HEK293 (cell line): ENCODE data around the gene DPH2.

Experiments
- CTCF ChIA-PET: fragments of 350-600 bp; formaldehyde crosslinking; extraction: SDS; loops from one replicate; lab custom pipeline; 2021; ENCODE audit warnings: antibody characterized with exemption; lab: Yijun Ruan, JAX
- POLR2A ChIA-PET: fragments of 300-600 bp; formaldehyde crosslinking; extraction: SDS; loops from one replicate; lab custom pipeline; 2020; ENCODE audit warnings: antibody characterized with exemption, inconsistent platforms; lab: Yijun Ruan, JAX
- H3K27ac ChIP-seq: fragments of 200-500 bp; sonication (Bioruptor generic); 2 replicates; pipeline ENCODE4 v1.5.1; 2014; ENCODE audit warnings: low read depth, low read length, control low read depth, inconsistent platforms; ENCODE audit errors: extremely low read depth
- H3K36me3 ChIP-seq, 2 experiments: fragments of 200-500 bp in 1 of 2; sonication (Bioruptor generic) in 1 of 2; 1 replicate in 1 of 2; 2 replicates in 1 of 2; pipeline ENCODE4 v1.5.1; 2014 to 2017; ENCODE audit warnings: inconsistent platforms in 2 of 2, low read length in 2 of 2; ENCODE audit not compliant: control insufficient read depth in 2 of 2, insufficient read depth in 1 of 2
- H3K4me1 ChIP-seq: fragments of 200-500 bp; sonication (Bioruptor generic); 2 replicates; pipeline ENCODE4 v1.5.1; 2014; ENCODE audit warnings: mild to moderate bottlenecking, low read length, inconsistent platforms; ENCODE audit not compliant: control insufficient read depth, insufficient read depth
- H3K4me3 ChIP-seq: 2 replicates; pipeline ENCODE4 v1.5.1; 2011; ENCODE audit warnings: low read depth, mild to moderate bottlenecking, control low read depth, low read length, moderate library complexity
- H3K9me3 ChIP-seq: fragments of 200-500 bp; sonication (Bioruptor generic); 2 replicates; pipeline ENCODE4 v1.5.1; 2014; ENCODE audit warnings: low read depth, low read length, inconsistent platforms; ENCODE audit not compliant: control insufficient read depth, insufficient read depth
- GLI2 ChIP-seq: fragments of 450-650 bp; formaldehyde crosslinking; IDR thresholded peaks from 2 replicates; pipeline ENCODE4; 2017; ENCODE audit warnings: missing biosample characterization, missing genetic modification characterization, low read depth, borderline replicate concordance
- GLIS2 ChIP-seq: fragments of 450-650 bp; formaldehyde crosslinking; IDR thresholded peaks from 2 replicates; pipeline ENCODE4 v1.5.1; 2016; ENCODE audit warnings: missing biosample characterization, missing genetic modification characterization
- IKZF3 ChIP-seq: fragments of 450-650 bp; IDR thresholded peaks from 2 replicates; pipeline ENCODE4 v1.5.0; 2018; ENCODE audit warnings: missing biosample characterization, mild to moderate bottlenecking, missing genetic modification characterization, moderate library complexity
- PBX3 ChIP-seq: sonication (generic); formaldehyde crosslinking; IDR thresholded peaks from 2 replicates; pipeline ENCODE4 v1.8.1; 2022; ENCODE audit warnings: mild to moderate bottlenecking, moderate library complexity, missing genetic modification reagents
- PRDM1 ChIP-seq: fragments of 450-650 bp; formaldehyde crosslinking; IDR thresholded peaks from 2 replicates; pipeline ENCODE4; 2016; ENCODE audit warnings: missing biosample characterization, missing genetic modification characterization
- SALL2 ChIP-seq: fragments of 450-650 bp; formaldehyde crosslinking; IDR thresholded peaks from 2 replicates; pipeline ENCODE4 v1.5.0; 2017; ENCODE audit warnings: missing biosample characterization, mild to moderate bottlenecking, missing genetic modification characterization, borderline replicate concordance
- SETDB1 ChIP-seq: IDR thresholded peaks from one replicate; pipeline ENCODE4 v1.6.1; 2017; ENCODE audit warnings: mild to moderate bottlenecking, low read length, moderate library complexity, mixed read lengths; ENCODE audit not compliant: insufficient read length
- SP3 ChIP-seq: fragments of 450-650 bp; formaldehyde crosslinking; IDR thresholded peaks from 2 replicates; pipeline ENCODE4 v1.5.1; 2016; ENCODE audit warnings: missing biosample characterization, missing genetic modification characterization
- ZBTB26 ChIP-seq: fragments of 450-650 bp; formaldehyde crosslinking; optimal IDR thresholded peaks from 2 replicates; pipeline ENCODE3; 2016; ENCODE audit warnings: missing biosample characterization, mild to moderate bottlenecking, missing genetic modification characterization
- ZBTB49 ChIP-seq: fragments of 450-650 bp; formaldehyde crosslinking; IDR thresholded peaks from 2 replicates; pipeline ENCODE4 v1.5.1; 2016; ENCODE audit warnings: missing biosample characterization, missing genetic modification characterization, low read depth
- ZNF146 ChIP-seq: fragments of 450-650 bp; formaldehyde crosslinking; IDR thresholded peaks from 2 replicates; pipeline ENCODE4 v1.5.1; 2016; ENCODE audit warnings: missing biosample characterization, missing genetic modification characterization
- ZNF280D ChIP-seq: fragments of 450-650 bp; formaldehyde crosslinking; IDR thresholded peaks from 2 replicates; pipeline ENCODE4 v1.5.1; 2016; ENCODE audit warnings: missing biosample characterization, missing genetic modification characterization
- ZNF350 ChIP-seq: fragments of 450-650 bp; formaldehyde crosslinking; IDR thresholded peaks from 2 replicates; pipeline ENCODE4 v1.5.0; 2017; ENCODE audit warnings: missing biosample characterization, mild to moderate bottlenecking, missing genetic modification characterization
- ZNF354C ChIP-seq: fragments of 450-650 bp; formaldehyde crosslinking; IDR thresholded peaks from 2 replicates; pipeline ENCODE4 v1.5.1; 2016; ENCODE audit warnings: missing biosample characterization, missing genetic modification characterization, low read depth, borderline replicate concordance
- ZNF48 ChIP-seq: fragments of 450-650 bp; formaldehyde crosslinking; IDR thresholded peaks from 2 replicates; pipeline ENCODE4 v1.5.1; 2016; ENCODE audit warnings: missing biosample characterization, missing genetic modification characterization
- ZNF654 ChIP-seq: fragments of 450-650 bp; formaldehyde crosslinking; IDR thresholded peaks from 2 replicates; pipeline ENCODE4 v1.5.1; 2016; ENCODE audit warnings: low read depth, missing biosample characterization, missing genetic modification characterization
- ZNF677 ChIP-seq: fragments of 450-650 bp; IDR thresholded peaks from 2 replicates; pipeline ENCODE4 v1.5.0; 2018; ENCODE audit warnings: missing biosample characterization, mild to moderate bottlenecking, missing genetic modification characterization, moderate library complexity
- ZNF707 ChIP-seq: fragments of 450-650 bp; formaldehyde crosslinking; IDR thresholded peaks from 2 replicates; pipeline ENCODE4 v1.5.1; 2016; ENCODE audit warnings: missing biosample characterization, missing genetic modification characterization
- ZNF768 ChIP-seq: fragments of 450-650 bp; formaldehyde crosslinking; IDR thresholded peaks from 2 replicates; pipeline ENCODE4 v1.5.1; 2018; ENCODE audit warnings: missing biosample characterization, mild to moderate bottlenecking, missing genetic modification characterization
- ZSCAN5A ChIP-seq: fragments of 450-650 bp; formaldehyde crosslinking; IDR thresholded peaks from 2 replicates; pipeline ENCODE4 v1.5.1; 2016; ENCODE audit warnings: missing biosample characterization, missing genetic modification characterization

Gene DPH2

GRCh38 chr1:43998000-43998378, 28.2 kb downstream of the DPH2 start (continued):
- TF ChIP-seq ZNF280D (tag by site-specific recombination) (no peak), ZBTB26 (tag by site-specific recombination) (no peak), ZNF48 (no peak), ZNF654 (tag by site-specific recombination) (no peak)

- no peak for TF ChIP-seq IKZF3 (tag by site-specific recombination)
- no peak for TF ChIP-seq PRDM1
- no peak for TF ChIP-seq ZNF768 (tag by site-specific recombination)
- TF ChIP-seq ZNF677 = no peak
- no peak for TF ChIP-seq ZBTB49 (tag by site-specific recombination)
- TF ChIP-seq ZNF354C (tag by site-specific recombination) = no peak
- TF ChIP-seq SP3 (tag by site-specific recombination) = no peak
- no peak for TF ChIP-seq ZNF350 (tag by site-specific recombination)
- no peak for TF ChIP-seq ZNF707 (tag by site-specific recombination)
- TF ChIP-seq SETDB1 = no peak
- TF ChIP-seq GLI2 (tag by site-specific recombination) = no peak
- TF ChIP-seq SALL2 (tag by site-specific recombination) = no peak
- no peak for TF ChIP-seq ZNF146 (tag by site-specific recombination)
- no peak for TF ChIP-seq ZSCAN5A (tag by site-specific recombination)
- TF ChIP-seq GLIS2 (tag by site-specific recombination) = no peak
- TF ChIP-seq PBX3 = no peak
- no peaks in the 10 kb centered on the region for H3K9me3 ChIP-seq
- H3K4me1 ChIP-seq = no peaks in the 10 kb centered on the region
- POLR2A ChIA-PET = no interaction called here
- no peak overlapping the region for H3K27ac ChIP-seq
- H3K4me3 ChIP-seq = no peak overlapping the region
- CTCF ChIA-PET = interaction anchor here (0.6 to 1.5 kb wide), 3 partner anchors 49 to 756 kb away, joined by 3 to 8 read pairs (median 5); no protein-coding TSS in a partner anchor
- H3K36me3 ChIP-seq = no peaks in the 10 kb centered on the region
Observed at GRCh38 chr1:43999455-43999854, 29.6 kb downstream of the DPH2 start.
